AG10803 (cell line): ENCODE measurements around the gene MYL6.
"Not testable (repeated sequence)": the region's sequence is repeated elsewhere in the genome, so short reads cannot be mapped to it uniquely, and the experiment has no call there.

ENCODE experiments used
- DNase-seq: peaks from one replicate; pipeline ENCODE4 v3.0.0; 2010; ENCODE audit warnings: low read depth
- H3K4me3 ChIP-seq: 2 replicates; pipeline ENCODE4 v1.5.1; 2011; ENCODE audit warnings: mild to moderate bottlenecking, low read length, control low read depth
- CTCF ChIP-seq: conservative IDR thresholded peaks from 2 replicates; pipeline ENCODE4 v1.5.1; 2011; ENCODE audit warnings: mild to moderate bottlenecking, low read length, control low read depth, inconsistent platforms

Gene MYL6

GRCh38 chr12:56192582-56192981, 34.4 kb downstream of the MYL6 start:
- no peak for DNase-seq
- TF ChIP-seq CTCF: no peak

GRCh38 chr12:56193025-56193578, 34.9 kb downstream of the MYL6 start:
- TF ChIP-seq CTCF: peak; percentile 84
- DNase-seq: peak; percentile 85
- H3K4me3 ChIP-seq: no peak overlapping the region

More at GRCh38 chr12:56192582-56192981, 34.4 kb downstream of the MYL6 start:
- H3K4me3 ChIP-seq: no peak overlapping the region

DNA sequence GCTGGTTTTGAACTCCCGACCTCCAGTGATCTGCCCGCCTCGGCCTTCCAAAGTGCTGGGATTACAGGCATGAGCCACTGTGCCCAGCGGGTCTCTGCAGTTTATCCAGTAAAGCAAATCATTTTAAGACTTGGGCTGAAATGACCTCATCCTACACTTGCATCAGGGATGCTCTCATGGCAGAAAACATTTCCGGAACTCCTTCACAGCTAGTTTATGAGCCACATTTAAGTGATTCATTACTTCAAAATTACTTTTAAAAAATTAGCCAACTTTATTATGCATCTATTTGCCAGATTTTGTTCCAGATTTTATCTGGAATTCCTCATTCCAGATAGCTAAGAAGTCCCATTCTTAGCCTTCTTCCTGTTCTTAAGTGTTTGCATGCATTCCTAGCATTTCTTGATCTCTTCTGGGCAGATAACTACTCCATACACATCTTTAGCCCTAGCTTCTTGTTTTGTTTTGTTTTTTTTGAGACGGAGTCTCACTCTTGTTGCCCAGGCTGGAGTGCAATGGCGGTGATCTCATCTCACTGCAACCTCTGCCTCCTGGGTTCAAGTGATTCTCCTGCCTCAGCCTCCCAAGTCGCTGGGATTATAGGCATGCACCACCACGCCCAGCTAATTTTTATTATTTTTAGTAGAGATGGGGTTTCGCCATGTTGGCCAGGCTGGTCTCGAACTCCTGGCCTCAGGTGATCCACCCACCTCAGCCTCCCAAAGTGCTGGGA, 38.8 kb downstream of the MYL6 start:
- DNase-seq: peak; percentile 98
- not testable (repeated sequence) for H3K4me3 ChIP-seq

DNA sequence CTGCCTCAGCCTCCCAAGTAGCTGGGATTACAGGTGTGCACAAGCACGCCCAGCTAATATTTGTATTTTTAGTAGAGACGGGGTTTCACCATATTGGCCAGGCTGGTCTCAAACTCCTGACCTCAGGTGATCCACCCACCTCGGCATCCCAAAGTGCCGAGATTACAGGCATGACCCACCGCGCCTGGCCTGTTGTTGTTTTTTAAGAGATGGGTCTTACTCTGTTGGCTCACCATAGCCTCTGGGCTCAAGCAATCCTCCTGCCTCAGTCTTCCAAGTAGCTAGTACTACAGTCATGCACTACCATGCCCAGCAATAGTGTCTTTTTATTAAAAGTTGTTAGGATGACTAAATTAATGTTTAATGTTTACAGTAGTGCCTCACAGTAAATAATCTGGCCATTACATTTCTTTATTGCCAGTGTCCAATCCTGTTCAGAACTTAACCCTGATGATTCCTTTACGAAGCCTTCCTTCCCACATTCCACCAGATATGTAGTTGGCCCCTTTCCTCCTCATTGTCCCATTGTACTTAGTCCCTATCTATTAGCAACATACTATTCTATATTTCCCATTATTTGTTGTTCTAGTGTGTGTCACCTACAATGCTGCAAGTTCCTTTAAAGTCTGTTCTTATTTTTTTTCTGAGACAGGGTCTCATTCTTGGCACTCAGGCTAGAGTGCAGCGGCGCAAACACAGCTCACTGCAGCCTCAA, 39.9 kb downstream of the MYL6 start:
- TF ChIP-seq CTCF: no peak
- H3K4me3 ChIP-seq: no peak overlapping the region
- no peak for DNase-seq

GRCh38 chr12:56198836-56199235, 40.7 kb downstream of the MYL6 start:
- DNase-seq: peak; percentile 55
- H3K4me3 ChIP-seq: no peak overlapping the region
- TF ChIP-seq CTCF: no peak

DNA sequence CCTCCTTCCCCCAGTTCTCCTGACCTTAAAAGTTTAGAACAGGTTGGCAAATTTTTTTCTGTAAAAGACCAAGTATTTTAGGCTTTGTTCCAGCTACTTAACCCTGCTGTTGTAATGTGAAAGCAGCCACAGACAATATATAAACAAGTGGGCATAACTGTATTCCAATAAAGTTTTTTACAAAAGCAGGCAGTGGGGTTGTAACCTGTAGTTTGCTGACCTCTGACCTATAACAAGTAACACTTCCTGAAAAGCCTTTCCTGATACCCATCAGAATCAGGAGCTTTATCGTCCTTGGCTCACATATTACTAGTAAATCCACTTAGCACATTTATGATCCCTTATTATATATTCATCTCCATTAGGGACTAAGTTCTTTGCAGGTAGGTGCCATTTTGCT, 44.2 kb downstream of the MYL6 start:
- no peak overlapping the region for H3K4me3 ChIP-seq
- no peak for TF ChIP-seq CTCF
- DNase-seq: no peak

- no peak overlapping the region for H3K4me3 ChIP-seq
- no peak for TF ChIP-seq CTCF
- no peak for DNase-seq
Observed at GRCh38 chr12:56202838-56203237, 44.7 kb downstream of the MYL6 start.
